HEK293 (cell line): ENCODE measurements around the gene ABCA2.

Experiments
- HOXA7 ChIP-seq: sonication (generic); formaldehyde crosslinking; IDR thresholded peaks from 2 replicates; pipeline ENCODE4 v1.8.1; 2022; ENCODE audit warnings: missing genetic modification reagents, borderline replicate concordance
- SALL2 ChIP-seq: fragments of 450-650 bp; formaldehyde crosslinking; IDR thresholded peaks from 2 replicates; pipeline ENCODE4 v1.5.0; 2017; ENCODE audit warnings: missing biosample characterization, mild to moderate bottlenecking, missing genetic modification characterization, borderline replicate concordance
- SP3 ChIP-seq: fragments of 450-650 bp; formaldehyde crosslinking; IDR thresholded peaks from 2 replicates; pipeline ENCODE4 v1.5.1; 2016; ENCODE audit warnings: missing biosample characterization, missing genetic modification characterization
- YY1 ChIP-seq: fragments of 450-650 bp; formaldehyde crosslinking; IDR thresholded peaks from 2 replicates; pipeline ENCODE4 v1.5.1; 2018; ENCODE audit warnings: missing biosample characterization, missing genetic modification characterization
- ZNF146 ChIP-seq: fragments of 450-650 bp; formaldehyde crosslinking; IDR thresholded peaks from 2 replicates; pipeline ENCODE4 v1.5.1; 2016; ENCODE audit warnings: missing biosample characterization, missing genetic modification characterization
- ZNF510 ChIP-seq: fragments of 450-650 bp; formaldehyde crosslinking; IDR thresholded peaks from 2 replicates; pipeline ENCODE4 v1.5.1; 2018; ENCODE audit warnings: mild to moderate bottlenecking, missing genetic modification characterization, missing biosample characterization; ENCODE audit not compliant: insufficient replicate concordance
- ZSCAN30 ChIP-seq: fragments of 450-650 bp; IDR thresholded peaks from 2 replicates; pipeline ENCODE4 v1.5.1; 2018; ENCODE audit warnings: missing biosample characterization, mild to moderate bottlenecking, missing genetic modification characterization, moderate library complexity
- TF ChIP-seq, protein P1 (sequence below): fragments of 450-650 bp; formaldehyde crosslinking; IDR thresholded peaks from 2 replicates; pipeline ENCODE4 v1.5.1; 2016; ENCODE audit warnings: missing biosample characterization, missing genetic modification characterization
- TF ChIP-seq, protein P2 (sequence below): fragments of 450-650 bp; formaldehyde crosslinking; IDR thresholded peaks from 2 replicates; pipeline ENCODE4 v1.5.1; 2016; ENCODE audit warnings: missing biosample characterization, missing genetic modification characterization
- TF ChIP-seq, protein P3 (sequence below): fragments of 450-650 bp; formaldehyde crosslinking; IDR thresholded peaks from 2 replicates; pipeline ENCODE4 v1.5.1; 2016; ENCODE audit warnings: missing biosample characterization, missing genetic modification characterization
- TF ChIP-seq, protein P4 (sequence below): fragments of 450-650 bp; formaldehyde crosslinking; IDR thresholded peaks from 2 replicates; pipeline ENCODE4 v1.5.1; 2016; ENCODE audit warnings: missing biosample characterization, missing genetic modification characterization
- TF ChIP-seq, protein P5 (sequence below): sonication (generic); formaldehyde crosslinking; IDR thresholded peaks from 2 replicates; pipeline ENCODE4 v1.8.1; 2022; ENCODE audit warnings: mild to moderate bottlenecking, moderate library complexity, missing genetic modification reagents

DNA sequence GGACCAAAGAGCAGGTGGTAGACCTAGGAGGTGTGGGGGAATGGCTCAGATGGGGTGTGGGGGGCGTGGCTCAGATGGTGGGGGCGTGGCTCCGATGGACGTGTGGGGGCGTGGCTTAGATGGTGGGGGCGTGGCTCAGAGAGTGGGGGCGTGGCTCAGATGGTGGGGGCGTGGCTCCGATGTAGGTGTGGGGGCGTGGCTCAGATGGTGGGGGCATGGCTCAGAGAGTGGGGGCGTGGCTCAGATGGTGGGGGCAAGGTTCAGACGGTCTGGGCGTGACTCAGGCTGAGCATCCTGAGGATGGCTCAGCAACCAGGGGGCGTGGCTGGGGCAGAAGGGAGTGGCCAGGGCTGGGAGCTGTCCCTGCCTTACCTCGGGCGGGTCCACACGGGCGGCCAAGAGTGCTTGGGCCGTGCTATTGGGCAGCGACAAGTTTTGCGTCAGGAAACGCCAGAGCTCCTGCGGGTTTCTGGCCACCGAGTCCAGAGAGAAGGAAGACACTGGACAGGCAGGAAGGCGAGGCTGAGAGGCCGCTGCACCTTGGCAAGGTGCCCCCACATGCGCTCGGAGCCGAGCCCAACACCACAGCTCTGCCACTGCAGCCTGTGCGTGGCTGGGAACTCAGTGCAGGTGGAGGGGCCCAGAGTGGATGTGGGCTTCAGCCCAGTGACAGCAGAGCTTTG, 5.9 kb downstream of the ABCA2 start:
- TF ChIP-seq, protein P1, sequence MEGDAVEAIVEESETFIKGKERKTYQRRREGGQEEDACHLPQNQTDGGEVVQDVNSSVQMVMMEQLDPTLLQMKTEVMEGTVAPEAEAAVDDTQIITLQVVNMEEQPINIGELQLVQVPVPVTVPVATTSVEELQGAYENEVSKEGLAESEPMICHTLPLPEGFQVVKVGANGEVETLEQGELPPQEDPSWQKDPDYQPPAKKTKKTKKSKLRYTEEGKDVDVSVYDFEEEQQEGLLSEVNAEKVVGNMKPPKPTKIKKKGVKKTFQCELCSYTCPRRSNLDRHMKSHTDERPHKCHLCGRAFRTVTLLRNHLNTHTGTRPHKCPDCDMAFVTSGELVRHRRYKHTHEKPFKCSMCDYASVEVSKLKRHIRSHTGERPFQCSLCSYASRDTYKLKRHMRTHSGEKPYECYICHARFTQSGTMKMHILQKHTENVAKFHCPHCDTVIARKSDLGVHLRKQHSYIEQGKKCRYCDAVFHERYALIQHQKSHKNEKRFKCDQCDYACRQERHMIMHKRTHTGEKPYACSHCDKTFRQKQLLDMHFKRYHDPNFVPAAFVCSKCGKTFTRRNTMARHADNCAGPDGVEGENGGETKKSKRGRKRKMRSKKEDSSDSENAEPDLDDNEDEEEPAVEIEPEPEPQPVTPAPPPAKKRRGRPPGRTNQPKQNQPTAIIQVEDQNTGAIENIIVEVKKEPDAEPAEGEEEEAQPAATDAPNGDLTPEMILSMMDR = no peak
- TF ChIP-seq YY1 (tag by site-specific recombination) (no peak), SALL2 (tag by site-specific recombination) (no peak), HOXA7 (no peak), ZNF146 (tag by site-specific recombination) (no peak), SP3 (peak; percentile 62; the same call in 1 of the 2 replicates), ZSCAN30 (tag by site-specific recombination) (no peak), ZNF510 (tag by site-specific recombination) (no peak)
- TF ChIP-seq, protein P2, sequence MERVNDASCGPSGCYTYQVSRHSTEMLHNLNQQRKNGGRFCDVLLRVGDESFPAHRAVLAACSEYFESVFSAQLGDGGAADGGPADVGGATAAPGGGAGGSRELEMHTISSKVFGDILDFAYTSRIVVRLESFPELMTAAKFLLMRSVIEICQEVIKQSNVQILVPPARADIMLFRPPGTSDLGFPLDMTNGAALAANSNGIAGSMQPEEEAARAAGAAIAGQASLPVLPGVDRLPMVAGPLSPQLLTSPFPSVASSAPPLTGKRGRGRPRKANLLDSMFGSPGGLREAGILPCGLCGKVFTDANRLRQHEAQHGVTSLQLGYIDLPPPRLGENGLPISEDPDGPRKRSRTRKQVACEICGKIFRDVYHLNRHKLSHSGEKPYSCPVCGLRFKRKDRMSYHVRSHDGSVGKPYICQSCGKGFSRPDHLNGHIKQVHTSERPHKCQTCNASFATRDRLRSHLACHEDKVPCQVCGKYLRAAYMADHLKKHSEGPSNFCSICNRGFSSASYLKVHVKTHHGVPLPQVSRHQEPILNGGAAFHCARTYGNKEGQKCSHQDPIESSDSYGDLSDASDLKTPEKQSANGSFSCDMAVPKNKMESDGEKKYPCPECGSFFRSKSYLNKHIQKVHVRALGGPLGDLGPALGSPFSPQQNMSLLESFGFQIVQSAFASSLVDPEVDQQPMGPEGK (tag by site-specific recombination) = peak; percentile 84
- TF ChIP-seq, protein P3, sequence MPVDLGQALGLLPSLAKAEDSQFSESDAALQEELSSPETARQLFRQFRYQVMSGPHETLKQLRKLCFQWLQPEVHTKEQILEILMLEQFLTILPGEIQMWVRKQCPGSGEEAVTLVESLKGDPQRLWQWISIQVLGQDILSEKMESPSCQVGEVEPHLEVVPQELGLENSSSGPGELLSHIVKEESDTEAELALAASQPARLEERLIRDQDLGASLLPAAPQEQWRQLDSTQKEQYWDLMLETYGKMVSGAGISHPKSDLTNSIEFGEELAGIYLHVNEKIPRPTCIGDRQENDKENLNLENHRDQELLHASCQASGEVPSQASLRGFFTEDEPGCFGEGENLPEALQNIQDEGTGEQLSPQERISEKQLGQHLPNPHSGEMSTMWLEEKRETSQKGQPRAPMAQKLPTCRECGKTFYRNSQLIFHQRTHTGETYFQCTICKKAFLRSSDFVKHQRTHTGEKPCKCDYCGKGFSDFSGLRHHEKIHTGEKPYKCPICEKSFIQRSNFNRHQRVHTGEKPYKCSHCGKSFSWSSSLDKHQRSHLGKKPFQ (tag by site-specific recombination) = no peak
- TF ChIP-seq, protein P4, sequence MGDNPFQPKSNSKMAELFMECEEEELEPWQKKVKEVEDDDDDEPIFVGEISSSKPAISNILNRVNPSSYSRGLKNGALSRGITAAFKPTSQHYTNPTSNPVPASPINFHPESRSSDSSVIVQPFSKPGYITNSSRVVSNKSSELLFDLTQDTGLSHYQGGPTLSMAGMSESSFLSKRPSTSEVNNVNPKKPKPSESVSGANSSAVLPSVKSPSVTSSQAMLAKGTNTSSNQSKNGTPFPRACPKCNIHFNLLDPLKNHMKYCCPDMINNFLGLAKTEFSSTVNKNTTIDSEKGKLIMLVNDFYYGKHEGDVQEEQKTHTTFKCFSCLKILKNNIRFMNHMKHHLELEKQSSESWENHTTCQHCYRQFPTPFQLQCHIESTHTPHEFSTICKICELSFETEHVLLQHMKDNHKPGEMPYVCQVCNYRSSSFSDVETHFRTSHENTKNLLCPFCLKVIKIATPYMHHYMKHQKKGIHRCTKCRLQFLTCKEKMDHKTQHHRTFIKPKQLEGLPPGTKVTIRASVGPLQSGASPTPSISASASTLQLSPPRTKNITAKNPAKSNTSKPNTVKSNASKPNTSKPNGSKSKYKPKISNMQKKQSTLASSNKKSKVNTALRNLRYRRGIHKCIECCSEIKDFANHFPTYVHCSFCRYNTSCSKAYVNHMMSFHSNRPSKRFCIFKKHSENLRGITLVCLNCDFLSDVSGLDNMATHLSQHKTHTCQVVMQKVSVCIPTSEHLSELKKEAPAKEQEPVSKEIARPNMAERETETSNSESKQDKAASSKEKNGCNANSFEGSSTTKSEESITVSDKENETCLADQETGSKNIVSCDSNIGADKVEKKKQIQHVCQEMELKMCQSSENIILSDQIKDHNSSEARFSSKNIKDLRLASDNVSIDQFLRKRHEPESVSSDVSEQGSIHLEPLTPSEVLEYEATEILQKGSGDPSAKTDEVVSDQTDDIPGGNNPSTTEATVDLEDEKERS = no peak
- TF ChIP-seq, protein P5, sequence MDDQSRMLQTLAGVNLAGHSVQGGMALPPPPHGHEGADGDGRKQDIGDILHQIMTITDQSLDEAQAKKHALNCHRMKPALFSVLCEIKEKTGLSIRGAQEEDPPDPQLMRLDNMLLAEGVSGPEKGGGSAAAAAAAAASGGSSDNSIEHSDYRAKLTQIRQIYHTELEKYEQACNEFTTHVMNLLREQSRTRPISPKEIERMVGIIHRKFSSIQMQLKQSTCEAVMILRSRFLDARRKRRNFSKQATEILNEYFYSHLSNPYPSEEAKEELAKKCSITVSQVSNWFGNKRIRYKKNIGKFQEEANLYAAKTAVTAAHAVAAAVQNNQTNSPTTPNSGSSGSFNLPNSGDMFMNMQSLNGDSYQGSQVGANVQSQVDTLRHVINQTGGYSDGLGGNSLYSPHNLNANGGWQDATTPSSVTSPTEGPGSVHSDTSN (CRISPR knock-in tag) = no peak
